Stimulated activated CD8-positive, alpha-beta memory T cell treated with anti-CD3 and anti-CD28 coated beads, Interleukin-7, amount 100 ng/mL, for 4 hours (primary cell): ENCODE measurements around the gene TIMM13.

ENCODE experiments used
- DNase-seq, 2 donors: peaks; one replicate each; pipeline ENCODE4 v3.0.0-alpha.2; 2020; ENCODE audit warnings: low read depth in 2 of 2

Gene TIMM13

GRCh38 chr19:2382530-2383222 lies 44.7 kb downstream of the TIMM13 start:
- DNase-seq: no peak

DNA sequence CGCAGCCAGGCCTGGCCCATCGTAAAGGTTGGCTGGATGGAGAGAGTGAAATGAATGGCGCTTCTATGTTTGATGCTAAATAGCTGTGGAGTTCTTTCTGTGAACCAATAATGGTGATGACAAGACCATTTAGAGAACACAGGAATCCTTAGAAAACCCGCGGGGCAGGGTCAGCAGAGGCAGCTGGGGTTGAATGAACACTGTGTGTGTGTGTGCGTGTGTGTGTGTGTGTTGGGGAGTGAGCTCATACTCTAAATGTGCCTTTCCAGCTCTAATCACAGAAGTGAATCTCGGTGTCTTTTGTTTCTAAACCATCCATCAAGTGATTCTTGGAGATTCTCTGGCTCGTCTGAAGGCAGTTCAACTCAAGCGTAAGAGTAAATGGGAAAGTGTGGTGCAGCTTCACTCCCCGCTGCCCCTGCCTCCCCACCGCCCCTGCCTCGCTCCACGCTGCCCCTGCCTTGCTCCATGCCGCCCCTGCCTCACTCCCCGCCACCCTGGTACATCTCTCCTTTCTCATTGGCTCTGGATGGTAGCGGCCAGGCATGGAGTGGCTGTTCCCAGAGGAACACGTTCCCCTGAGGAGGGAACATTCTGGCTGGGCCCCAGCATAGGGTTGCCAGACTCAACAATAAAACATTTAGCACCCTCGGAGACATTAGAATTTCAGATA lies 46.1 kb downstream of the TIMM13 start:
- DNase-seq: no peak

- DNase-seq: no peak
These were observed 46.8 kb downstream of the TIMM13 start for GRCh38 chr19:2380567-2380966.

- DNase-seq: no peak
These were observed 50.4 kb downstream of the TIMM13 start for GRCh38 chr19:2376784-2377519.
